Panc1 (cell line): Measurements from ENCODE around the gene NDUFA13. TPM values are rescaled to one million over a fixed set of nuclear protein-coding genes. Genes with fewer than 3 reads are reported as not detected.
A peak's percentile ranks its signal among the peaks of the same experiment; 100 is the strongest.

Experiments used
- ATAC-seq: fragments of 200-7000 bp; cut with Tn5 transposase; 2 replicates; pipeline ENCODE4 v1.9.1; 2020; ENCODE audit warnings: mild to moderate bottlenecking, moderate library complexity
- BruUV-seq: library from RNA; stranded (reverse); fragments of 400-500 nt; replicated peaks from 2 replicates; lab custom pipeline; 2021; lab: Mats Ljungman, UMichigan
- CTCF ChIA-PET: fragments of 300-600 bp; sonication (Branson Sonifier 250); formaldehyde crosslinking; loops from one replicate; lab custom pipeline; 2022; ENCODE audit warnings: antibody characterized with exemption; lab: Charles Lee
- POLR2A ChIA-PET: fragments of 300-600 bp; sonication (Branson Sonifier 250); formaldehyde crosslinking; loops from one replicate; lab custom pipeline; 2022; ENCODE audit warnings: antibody characterized with exemption; lab: Charles Lee
- DNase-seq: peaks from one replicate; pipeline ENCODE4 v3.0.0-alpha.2; 2010; ENCODE audit warnings: low read depth, low spot score
- H3K27ac ChIP-seq: 2 replicates; pipeline ENCODE4 v1.5.1; 2011; ENCODE audit warnings: mild to moderate bottlenecking, low read length, inconsistent platforms
- H3K27me3 ChIP-seq: fragments of 200-500 bp; sonication (Bioruptor generic); 2 replicates; pipeline ENCODE4 v1.6.0; 2014; ENCODE audit warnings: low read length, inconsistent platforms; ENCODE audit not compliant: control insufficient read depth, insufficient read depth
- H3K36me3 ChIP-seq: fragments of 200-500 bp; sonication (Bioruptor generic); 2 replicates; pipeline ENCODE4 v1.5.1; 2014; ENCODE audit warnings: inconsistent platforms, mild to moderate bottlenecking, low read length, moderate library complexity; ENCODE audit not compliant: control insufficient read depth, insufficient read depth
- H3K4me1 ChIP-seq: 2 replicates; pipeline ENCODE4 v1.5.1; 2011; ENCODE audit warnings: inconsistent platforms, mild to moderate bottlenecking, low read length, moderate library complexity; ENCODE audit not compliant: control insufficient read depth, insufficient read depth
- H3K4me3 ChIP-seq, 2 experiments: 2 replicates each; pipeline ENCODE4 v1.5.1; 2011 to 2012; ENCODE audit warnings: low read depth in 2 of 2, low read length in 2 of 2, mild to moderate bottlenecking in 2 of 2, inconsistent platforms in 1 of 2, moderate library complexity in 1 of 2
- H3K9me3 ChIP-seq: fragments of 200-500 bp; sonication (Bioruptor generic); 2 replicates; pipeline ENCODE4 v1.5.1; 2014; ENCODE audit warnings: low read depth, mild to moderate bottlenecking, inconsistent platforms, low read length, moderate library complexity; ENCODE audit not compliant: control insufficient read depth, insufficient read depth
- POLR2AphosphoS5 ChIP-seq: IDR thresholded peaks from 2 replicates; pipeline ENCODE4 v1.6.1; 2012; ENCODE audit warnings: mild to moderate bottlenecking, low read depth, low read length, moderate library complexity
- SIN3A ChIP-seq: IDR thresholded peaks from 2 replicates; pipeline ENCODE4 v1.6.1; 2012; ENCODE audit warnings: low read depth, mild to moderate bottlenecking, low read length, moderate library complexity, borderline replicate concordance; ENCODE audit not compliant: insufficient read depth
- TCF7L2 ChIP-seq: IDR thresholded peaks from 2 replicates; pipeline ENCODE4 v1.6.1; 2011; ENCODE audit warnings: mild to moderate bottlenecking, low read depth, low read length, inconsistent platforms
- in situ Hi-C: cut with HindIII; loops from 2 replicates; pipeline ENCODE4 v1.10.0; 2016; ENCODE audit warnings: low sequenced_read_pairs, low pct_unique_long_range_greater_than_20kb
- intact Hi-C: fragments of 100-400 bp; cut with micrococcal nuclease; formaldehyde crosslinking; loops from one replicate; pipeline ENCODE4 v1.10.0; 2022; ENCODE audit not compliant: unreplicated experiment
- total RNA-seq: library from RNA; stranded (reverse); gene quantifications from one replicate; pipeline ENCODE4 v1.2.1, GENCODE V29; 2021; ENCODE audit not compliant: unreplicated experiment
- TF ChIP-seq, protein P1 (sequence below), 2 experiments: IDR thresholded peaks; 2 replicates each; pipeline ENCODE4 v1.6.1; 2011 to 2012; ENCODE audit warnings: low read depth in 2 of 2, control low read depth in 1 of 2, low read length in 1 of 2, mild to moderate bottlenecking in 1 of 2, moderate library complexity in 1 of 2; ENCODE audit not compliant: insufficient read depth in 1 of 2
- TF ChIP-seq, protein P2 (sequence below): fragments of 450-650 bp; IDR thresholded peaks from 2 replicates; pipeline ENCODE4 v1.5.1; 2017; ENCODE audit warnings: mild to moderate bottlenecking

Gene NDUFA13
- total RNA-seq, 1 experiment from 2014 or later, result 287 TPM

DNA sequence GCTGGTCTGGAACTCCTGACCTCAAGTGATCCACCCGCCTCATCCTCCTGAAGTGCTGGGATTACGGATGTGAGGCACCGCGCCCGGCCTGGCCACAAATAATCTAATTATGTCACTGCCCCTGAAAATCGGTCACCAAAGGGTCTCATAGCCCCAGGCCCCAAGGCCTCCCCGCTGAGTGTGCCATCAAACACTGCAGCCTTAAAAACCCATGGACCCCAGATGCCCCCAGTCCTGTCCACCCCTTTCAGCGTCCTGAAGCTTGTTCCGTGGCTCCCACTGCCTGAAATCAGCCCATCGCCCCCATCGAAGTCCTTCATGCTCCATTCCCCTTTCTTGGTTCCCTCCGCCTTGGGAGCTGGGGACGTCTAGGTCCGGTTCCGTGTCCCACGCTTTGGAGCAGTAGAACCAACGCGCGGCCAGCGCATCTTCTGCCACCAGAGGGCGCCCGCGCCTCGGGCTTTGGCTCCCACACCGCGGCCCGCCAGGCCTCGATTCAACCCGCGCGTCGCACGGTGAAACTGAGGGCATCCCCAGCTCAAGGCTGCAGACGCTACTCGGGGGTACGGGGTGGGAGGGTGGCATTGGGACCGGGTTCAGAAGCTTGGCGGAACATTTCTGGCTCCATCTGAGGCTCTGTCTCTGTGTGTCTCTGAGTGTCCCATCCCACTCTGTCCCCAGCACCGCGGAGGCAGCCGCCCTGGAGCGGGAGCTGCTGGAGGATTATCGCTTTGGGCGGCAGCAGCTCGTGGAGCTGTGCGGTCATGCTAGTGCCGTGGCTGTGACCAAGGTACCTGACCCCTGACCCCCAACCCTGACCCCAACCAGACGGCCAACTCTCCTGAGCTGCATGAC lies 16.2 kb downstream of the NDUFA13 start:
- Histone ChIP-seq H3K9me3 (no peaks in the 10 kb centered on the region), H3K27ac (no peak overlapping the region), H3K27me3 (no peaks in the 10 kb centered on the region), H3K4me3 (no peak overlapping the region), H3K4me1 (no peaks in the 10 kb centered on the region), H3K36me3 (no peaks in the 10 kb centered on the region)
- in situ Hi-C loops, result no loop called here
- DNase-seq (no peak), ATAC-seq (peak; percentile 82)
- no peak for TF ChIP-seq TCF7L2
- 0 out of 2 replicates have a peak, but pooled peaks have one; percentile 33 for TF ChIP-seq POLR2AphosphoS5
- TF ChIP-seq SIN3A, result no peak
- TF ChIP-seq, protein P1, sequence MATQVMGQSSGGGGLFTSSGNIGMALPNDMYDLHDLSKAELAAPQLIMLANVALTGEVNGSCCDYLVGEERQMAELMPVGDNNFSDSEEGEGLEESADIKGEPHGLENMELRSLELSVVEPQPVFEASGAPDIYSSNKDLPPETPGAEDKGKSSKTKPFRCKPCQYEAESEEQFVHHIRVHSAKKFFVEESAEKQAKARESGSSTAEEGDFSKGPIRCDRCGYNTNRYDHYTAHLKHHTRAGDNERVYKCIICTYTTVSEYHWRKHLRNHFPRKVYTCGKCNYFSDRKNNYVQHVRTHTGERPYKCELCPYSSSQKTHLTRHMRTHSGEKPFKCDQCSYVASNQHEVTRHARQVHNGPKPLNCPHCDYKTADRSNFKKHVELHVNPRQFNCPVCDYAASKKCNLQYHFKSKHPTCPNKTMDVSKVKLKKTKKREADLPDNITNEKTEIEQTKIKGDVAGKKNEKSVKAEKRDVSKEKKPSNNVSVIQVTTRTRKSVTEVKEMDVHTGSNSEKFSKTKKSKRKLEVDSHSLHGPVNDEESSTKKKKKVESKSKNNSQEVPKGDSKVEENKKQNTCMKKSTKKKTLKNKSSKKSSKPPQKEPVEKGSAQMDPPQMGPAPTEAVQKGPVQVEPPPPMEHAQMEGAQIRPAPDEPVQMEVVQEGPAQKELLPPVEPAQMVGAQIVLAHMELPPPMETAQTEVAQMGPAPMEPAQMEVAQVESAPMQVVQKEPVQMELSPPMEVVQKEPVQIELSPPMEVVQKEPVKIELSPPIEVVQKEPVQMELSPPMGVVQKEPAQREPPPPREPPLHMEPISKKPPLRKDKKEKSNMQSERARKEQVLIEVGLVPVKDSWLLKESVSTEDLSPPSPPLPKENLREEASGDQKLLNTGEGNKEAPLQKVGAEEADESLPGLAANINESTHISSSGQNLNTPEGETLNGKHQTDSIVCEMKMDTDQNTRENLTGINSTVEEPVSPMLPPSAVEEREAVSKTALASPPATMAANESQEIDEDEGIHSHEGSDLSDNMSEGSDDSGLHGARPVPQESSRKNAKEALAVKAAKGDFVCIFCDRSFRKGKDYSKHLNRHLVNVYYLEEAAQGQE (IDR thresholded peaks at IDR 0.05; ENCODE audit: insufficient read depth in 1 of 2, low read depth in 2 of 2, low read length in 1 of 2), result no peak
- TF ChIP-seq, protein P2, sequence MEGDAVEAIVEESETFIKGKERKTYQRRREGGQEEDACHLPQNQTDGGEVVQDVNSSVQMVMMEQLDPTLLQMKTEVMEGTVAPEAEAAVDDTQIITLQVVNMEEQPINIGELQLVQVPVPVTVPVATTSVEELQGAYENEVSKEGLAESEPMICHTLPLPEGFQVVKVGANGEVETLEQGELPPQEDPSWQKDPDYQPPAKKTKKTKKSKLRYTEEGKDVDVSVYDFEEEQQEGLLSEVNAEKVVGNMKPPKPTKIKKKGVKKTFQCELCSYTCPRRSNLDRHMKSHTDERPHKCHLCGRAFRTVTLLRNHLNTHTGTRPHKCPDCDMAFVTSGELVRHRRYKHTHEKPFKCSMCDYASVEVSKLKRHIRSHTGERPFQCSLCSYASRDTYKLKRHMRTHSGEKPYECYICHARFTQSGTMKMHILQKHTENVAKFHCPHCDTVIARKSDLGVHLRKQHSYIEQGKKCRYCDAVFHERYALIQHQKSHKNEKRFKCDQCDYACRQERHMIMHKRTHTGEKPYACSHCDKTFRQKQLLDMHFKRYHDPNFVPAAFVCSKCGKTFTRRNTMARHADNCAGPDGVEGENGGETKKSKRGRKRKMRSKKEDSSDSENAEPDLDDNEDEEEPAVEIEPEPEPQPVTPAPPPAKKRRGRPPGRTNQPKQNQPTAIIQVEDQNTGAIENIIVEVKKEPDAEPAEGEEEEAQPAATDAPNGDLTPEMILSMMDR, result peak; percentile 92
- no TSS peak for BruUV-seq
- intact Hi-C loops, result loop anchor here (10.0 kb wide), 1 partner anchor 113 kb away; the partner anchor contains the start of gene GMIP
- ChIA-PET CTCF (interaction anchor here (0.6 to 1.4 kb wide), 8 partner anchors 16 to 203 kb away, joined by 3 to 9 read pairs (median 3); no protein-coding TSS in a partner anchor), POLR2A (interaction anchor here (0.5 to 0.6 kb wide), 2 partner anchors 65 to 88 kb away, joined by 4 to 6 read pairs; no protein-coding TSS in a partner anchor)

- intact Hi-C loops, result loop anchor here (10.0 kb wide), 1 partner anchor 112 kb away; the partner anchor contains the start of gene GMIP
- POLR2A ChIA-PET, result interaction anchor here (0.5 to 0.6 kb wide), 2 partner anchors 64 to 87 kb away, joined by 4 to 6 read pairs; no protein-coding TSS in a partner anchor
- no peak overlapping the region for H3K4me3 ChIP-seq
- H3K9me3 ChIP-seq, result no peaks in the 10 kb centered on the region
- no peaks in the 10 kb centered on the region for H3K36me3 ChIP-seq
- in situ Hi-C loops, result no loop called here
- H3K4me1 ChIP-seq, result no peaks in the 10 kb centered on the region
- CTCF ChIA-PET, result interaction anchor here (0.6 to 1.4 kb wide), 5 partner anchors 16 to 202 kb away, joined by 3 to 9 read pairs (median 3); no protein-coding TSS in a partner anchor
- BruUV-seq, result no TSS peak
- TF ChIP-seq, protein P1 (IDR thresholded peaks at IDR 0.05; ENCODE audit: insufficient read depth in 1 of 2, low read depth in 2 of 2, low read length in 1 of 2), result no peak
- TF ChIP-seq POLR2AphosphoS5 (no peak), SIN3A (no peak), TCF7L2 (no peak)
- TF ChIP-seq, protein P2, result no peak
- DNase-seq (no peak), ATAC-seq (no peak)
- no peaks in the 10 kb centered on the region for H3K27me3 ChIP-seq
- no peak overlapping the region for H3K27ac ChIP-seq
Observed at GRCh38 chr19:19532806-19533701, 17.0 kb downstream of the NDUFA13 start.
